ENCODE measurements around the gene KCNJ6. TPM values are rescaled to one million over a fixed set of nuclear protein-coding genes. Genes with fewer than 3 reads are reported as not detected.
"Not testable (repeated sequence)": the region's sequence is repeated elsewhere in the genome, so short reads cannot be mapped to it uniquely, and the experiment has no call there.

KCNJ6 gene
- total RNA-seq, 2 experiments from 2014 or later: not detected

GRCh38 chr21:37619464-37619974 is 296.7 kb downstream of the KCNJ6 start:
- H3K36me3 Mint-ChIP-seq: no peaks in the 10 kb centered on the region
- H3K4me3 Mint-ChIP-seq: no peak overlapping the region
- no peak overlapping the region for H3K27ac Mint-ChIP-seq
- DNase-seq: no peak
- no peaks in the 10 kb centered on the region for H3K9me3 Mint-ChIP-seq
- H3K4me1 Mint-ChIP-seq: no peaks in the 10 kb centered on the region
- peaks cover 10% of the 10 kb centered on the region for H3K27me3 Mint-ChIP-seq

DNA sequence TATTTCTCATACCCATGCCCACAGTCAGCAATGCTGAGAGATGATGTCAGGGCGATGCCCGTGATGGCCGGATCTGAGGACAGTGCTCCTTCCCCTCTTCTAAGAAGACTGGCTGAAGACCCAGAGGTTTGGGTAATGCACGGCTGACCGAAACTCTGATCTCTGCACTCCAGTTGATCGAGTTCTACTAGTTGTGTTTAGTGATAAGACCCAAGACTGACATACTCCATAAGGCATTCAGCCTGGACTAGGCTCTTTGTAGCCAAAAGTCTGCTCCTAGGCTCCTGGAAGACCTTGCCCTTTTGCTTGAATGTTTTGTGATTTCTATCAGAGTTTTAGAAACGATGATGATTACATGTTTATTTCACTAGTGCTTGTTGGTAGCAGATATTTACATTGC is 298.2 kb downstream of the KCNJ6 start:
- Mint-ChIP-seq H3K36me3 (no peaks in the 10 kb centered on the region), H3K9me3 (no peaks in the 10 kb centered on the region)
- DNase-seq: no peak

GRCh38 chr21:37615962-37616361 is 300.3 kb downstream of the KCNJ6 start:
- H3K9me3 Mint-ChIP-seq: no peaks in the 10 kb centered on the region
- no peak overlapping the region for H3K4me3 Mint-ChIP-seq
- H3K4me1 Mint-ChIP-seq: no peaks in the 10 kb centered on the region
- no peak for DNase-seq
- H3K27me3 Mint-ChIP-seq: peaks cover 15% of the 10 kb centered on the region
- H3K27ac Mint-ChIP-seq: no peak overlapping the region
- H3K36me3 Mint-ChIP-seq: no peaks in the 10 kb centered on the region

More for the DNA sequence above, 298.2 kb downstream of the KCNJ6 start:
- H3K27me3 Mint-ChIP-seq: peaks cover 10% of the 10 kb centered on the region
- no peaks in the 10 kb centered on the region for H3K4me1 Mint-ChIP-seq
- H3K4me3 Mint-ChIP-seq: no peak overlapping the region
- no peak overlapping the region for H3K27ac Mint-ChIP-seq

DNA sequence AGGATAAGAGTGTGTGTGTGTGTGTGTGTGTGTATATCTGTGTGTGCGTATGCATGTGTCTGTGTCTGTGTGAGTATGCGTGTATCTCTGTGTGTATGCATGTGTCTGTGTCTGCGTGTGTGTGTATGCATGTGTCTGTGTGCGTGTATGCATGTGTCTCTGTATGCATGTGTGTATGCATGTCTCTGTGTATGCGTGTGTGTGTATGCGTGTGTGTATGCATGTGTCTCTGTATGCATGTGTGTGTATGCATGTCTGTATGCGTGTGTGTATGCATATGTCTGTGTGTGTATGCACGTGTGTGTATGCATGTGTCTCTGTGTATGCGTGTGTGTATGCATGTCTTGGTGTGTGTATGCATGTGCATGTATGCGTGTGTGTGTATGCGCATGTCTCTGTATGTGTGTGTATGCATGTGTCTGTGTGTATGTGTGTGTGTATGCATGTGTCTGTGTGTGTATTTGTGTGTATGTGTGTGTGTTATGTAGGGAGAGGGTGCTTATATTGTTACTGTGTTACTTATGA is 301.8 kb downstream of the KCNJ6 start:
- Mint-ChIP-seq H3K27me3 (peaks cover 15% of the 10 kb centered on the region), H3K4me3 (no peak overlapping the region), H3K27ac (no peak overlapping the region), H3K36me3 (no peaks in the 10 kb centered on the region), H3K9me3 (no peaks in the 10 kb centered on the region), H3K4me1 (no peaks in the 10 kb centered on the region)
- no peak for DNase-seq

DNA sequence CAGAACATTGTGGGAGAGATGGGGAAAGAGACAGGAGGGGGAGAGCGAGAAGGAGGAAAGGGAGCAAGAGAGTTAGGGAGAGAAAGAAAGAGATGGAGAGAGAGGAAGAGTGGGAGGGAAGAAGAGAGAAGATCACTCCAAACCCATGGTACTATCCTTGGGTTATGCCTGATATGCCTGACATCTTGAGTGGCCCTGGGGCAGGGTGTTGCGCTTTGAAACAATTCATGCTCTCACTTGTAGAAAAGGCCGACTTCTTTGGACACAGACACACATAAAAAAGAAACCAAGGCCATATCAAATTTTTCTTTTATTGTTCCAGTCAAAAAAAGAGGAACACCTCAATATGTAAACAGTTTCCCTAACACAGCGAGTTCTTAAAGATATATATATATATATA is 309.2 kb downstream of the KCNJ6 start:
- H3K4me3 Mint-ChIP-seq: no peak overlapping the region
- no peak for DNase-seq
- H3K27me3 Mint-ChIP-seq: peaks cover 22% of the 10 kb centered on the region
- no peaks in the 10 kb centered on the region for H3K36me3 Mint-ChIP-seq
- H3K27ac Mint-ChIP-seq: no peak overlapping the region
- H3K4me1 Mint-ChIP-seq: no peaks in the 10 kb centered on the region
- no peaks in the 10 kb centered on the region for H3K9me3 Mint-ChIP-seq

GRCh38 chr21:37606549-37606948 is 309.7 kb downstream of the KCNJ6 start:
- peaks cover 19% of the 10 kb centered on the region for H3K27me3 Mint-ChIP-seq
- H3K9me3 Mint-ChIP-seq: no peaks in the 10 kb centered on the region
- H3K4me1 Mint-ChIP-seq: peaks cover 3% of the 10 kb centered on the region
- H3K4me3 Mint-ChIP-seq: no peak overlapping the region
- DNase-seq: no peak
- no peak overlapping the region for H3K27ac Mint-ChIP-seq
- no peaks in the 10 kb centered on the region for H3K36me3 Mint-ChIP-seq

DNA sequence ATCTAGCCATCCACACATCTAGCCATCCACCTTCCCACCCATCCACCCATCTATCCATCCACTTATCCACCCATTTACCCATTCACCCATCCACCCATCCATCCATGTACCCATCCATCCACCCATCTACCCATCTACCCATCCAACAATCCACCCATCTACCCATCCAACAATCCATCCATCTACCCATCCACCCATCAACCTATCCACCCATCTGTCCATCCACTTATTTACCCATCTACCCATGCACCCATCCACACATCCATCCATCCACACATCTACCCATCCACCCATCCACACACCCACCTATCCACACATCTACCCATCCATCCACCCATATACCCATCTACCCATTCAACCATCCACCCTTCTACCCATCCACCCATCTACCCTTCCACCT is 311.3 kb downstream of the KCNJ6 start:
- H3K27ac Mint-ChIP-seq: no peak overlapping the region
- H3K9me3 Mint-ChIP-seq: no peaks in the 10 kb centered on the region
- peaks cover 17% of the 10 kb centered on the region for H3K27me3 Mint-ChIP-seq
- no peak for DNase-seq
- H3K4me1 Mint-ChIP-seq: peaks cover 3% of the 10 kb centered on the region
- no peaks in the 10 kb centered on the region for H3K36me3 Mint-ChIP-seq
- no peak overlapping the region for H3K4me3 Mint-ChIP-seq

GRCh38 chr21:37603129-37603528 is 313.1 kb downstream of the KCNJ6 start:
- H3K27ac Mint-ChIP-seq: no peak overlapping the region

DNA sequence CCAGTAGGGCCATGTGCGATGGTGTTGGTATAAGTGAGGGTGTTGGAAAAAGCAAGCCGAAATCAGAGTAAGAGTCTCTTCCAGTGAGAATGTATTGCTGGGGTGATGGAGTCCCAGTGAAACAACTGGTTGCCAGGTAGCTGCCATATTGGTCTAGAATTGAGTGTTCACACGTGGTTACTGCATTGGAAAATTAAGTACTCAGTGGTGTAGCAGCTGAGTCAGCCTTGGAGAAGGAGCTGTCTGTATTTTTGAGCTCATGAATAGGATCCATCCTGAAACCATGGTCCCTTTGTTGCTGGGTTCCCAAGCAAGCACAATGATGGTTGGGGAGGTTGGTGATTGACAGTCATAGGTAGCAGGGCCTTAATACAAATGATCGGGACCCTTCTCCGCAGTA is 314.3 kb downstream of the KCNJ6 start:
- Mint-ChIP-seq H3K4me3 (no peak overlapping the region), H3K9me3 (peaks cover 1% of the 10 kb centered on the region), H3K4me1 (peaks cover 3% of the 10 kb centered on the region), H3K27ac (no peak overlapping the region), H3K36me3 (no peaks in the 10 kb centered on the region), H3K27me3 (peaks cover 11% of the 10 kb centered on the region)
- no peak for DNase-seq

More at GRCh38 chr21:37603129-37603528, 313.1 kb downstream of the KCNJ6 start:
- no peaks in the 10 kb centered on the region for H3K9me3 Mint-ChIP-seq
- peaks cover 3% of the 10 kb centered on the region for H3K4me1 Mint-ChIP-seq
- H3K36me3 Mint-ChIP-seq: no peaks in the 10 kb centered on the region
- DNase-seq: no peak
- H3K4me3 Mint-ChIP-seq: no peak overlapping the region
- H3K27me3 Mint-ChIP-seq: peaks cover 13% of the 10 kb centered on the region

- no peak overlapping the region for H3K4me3 Mint-ChIP-seq
- H3K36me3 Mint-ChIP-seq: no peaks in the 10 kb centered on the region
- H3K4me1 Mint-ChIP-seq: peaks cover 3% of the 10 kb centered on the region
- peaks cover 4% of the 10 kb centered on the region for H3K9me3 Mint-ChIP-seq
- no peak overlapping the region for H3K27ac Mint-ChIP-seq
- DNase-seq: no peak
- peaks cover 2% of the 10 kb centered on the region for H3K27me3 Mint-ChIP-seq
These were observed 315.2 kb downstream of the KCNJ6 start for GRCh38 chr21:37601027-37601426.

- H3K9me3 Mint-ChIP-seq: peaks cover 4% of the 10 kb centered on the region
- H3K36me3 Mint-ChIP-seq: no peaks in the 10 kb centered on the region
- peaks cover 3% of the 10 kb centered on the region for H3K4me1 Mint-ChIP-seq
- H3K27me3 Mint-ChIP-seq: no peaks in the 10 kb centered on the region
- H3K4me3 Mint-ChIP-seq: no peak overlapping the region
- no peak overlapping the region for H3K27ac Mint-ChIP-seq
- no peak for DNase-seq
These were observed 320.3 kb downstream of the KCNJ6 start for GRCh38 chr21:37595944-37596343.

- H3K9me3 Mint-ChIP-seq: peaks cover 4% of the 10 kb centered on the region
- no peaks in the 10 kb centered on the region for H3K27me3 Mint-ChIP-seq
- H3K4me3 Mint-ChIP-seq: no peak overlapping the region
- H3K36me3 Mint-ChIP-seq: no peaks in the 10 kb centered on the region
- no peak overlapping the region for H3K27ac Mint-ChIP-seq
- peaks cover 3% of the 10 kb centered on the region for H3K4me1 Mint-ChIP-seq
- DNase-seq: no peak
These were observed 321.7 kb downstream of the KCNJ6 start for GRCh38 chr21:37594472-37594951.

GRCh38 chr21:37593740-37594471 is 322.4 kb downstream of the KCNJ6 start:
- peaks cover 4% of the 10 kb centered on the region for H3K9me3 Mint-ChIP-seq

GRCh38 chr21:37593015-37593414 is 323.2 kb downstream of the KCNJ6 start:
- Mint-ChIP-seq H3K4me3 (no peak overlapping the region), H3K27ac (no peak overlapping the region), H3K36me3 (no peaks in the 10 kb centered on the region), H3K9me3 (peaks cover 4% of the 10 kb centered on the region), H3K4me1 (peaks cover 3% of the 10 kb centered on the region), H3K27me3 (no peaks in the 10 kb centered on the region)
- no peak for DNase-seq

More at GRCh38 chr21:37593740-37594471, 322.4 kb downstream of the KCNJ6 start:
- H3K4me1 Mint-ChIP-seq: peaks cover 3% of the 10 kb centered on the region
- no peak overlapping the region for H3K27ac Mint-ChIP-seq
- no peaks in the 10 kb centered on the region for H3K36me3 Mint-ChIP-seq
- no peak for DNase-seq
- no peaks in the 10 kb centered on the region for H3K27me3 Mint-ChIP-seq
- no peak overlapping the region for H3K4me3 Mint-ChIP-seq

DNA sequence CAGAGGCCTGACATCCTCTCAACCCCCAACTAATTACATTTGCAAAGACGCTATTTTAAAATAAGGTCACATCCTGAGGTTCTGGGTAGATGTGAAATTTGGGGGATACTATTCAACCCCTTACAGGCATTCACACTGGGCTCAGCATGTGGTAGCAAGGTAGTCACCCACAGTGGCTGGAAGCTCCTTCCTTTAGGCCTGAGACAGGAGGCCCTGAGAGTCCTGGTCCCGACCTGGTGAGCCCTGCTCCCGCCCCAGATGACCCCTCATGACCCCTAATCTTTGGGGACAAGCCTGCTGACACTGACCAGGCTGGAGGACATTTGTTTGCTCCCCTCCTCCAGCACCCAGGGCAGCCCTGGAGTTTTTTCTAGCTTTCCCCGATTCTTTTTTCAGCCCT is 323.8 kb downstream of the KCNJ6 start:
- Mint-ChIP-seq H3K36me3 (no peaks in the 10 kb centered on the region), H3K9me3 (peaks cover 2% of the 10 kb centered on the region), H3K27ac (no peak overlapping the region), H3K27me3 (no peaks in the 10 kb centered on the region), H3K4me3 (no peak overlapping the region), H3K4me1 (peaks cover 3% of the 10 kb centered on the region)
- no peak for DNase-seq

GRCh38 chr21:37591994-37592393 is 324.3 kb downstream of the KCNJ6 start:
- not testable (repeated sequence) for H3K9me3 Mint-ChIP-seq, H3K27me3 Mint-ChIP-seq, H3K36me3 Mint-ChIP-seq

More at GRCh38 chr21:37591994-37592393, 324.3 kb downstream of the KCNJ6 start:
- H3K4me1 Mint-ChIP-seq, DNase-seq, H3K4me3 Mint-ChIP-seq, H3K27ac Mint-ChIP-seq: not testable (repeated sequence)
